HFFc6 (cell line): ENCODE data around the gene RNF2. TPM values are rescaled to one million over a fixed set of nuclear protein-coding genes. Genes with fewer than 3 reads are reported as not detected.

ENCODE experiments used
- DNase-seq: peaks from one replicate; pipeline ENCODE4 v3.0.0-alpha.2; 2018
- H3K27ac Mint-ChIP-seq: 2 replicates; pipeline ENCODE4 v1.8.0; 2020; ENCODE audit warnings: mild to moderate bottlenecking, mixed read lengths
- H3K27me3 Mint-ChIP-seq: 2 replicates; pipeline ENCODE4 v1.8.0; 2021; ENCODE audit warnings: mild to moderate bottlenecking, moderate library complexity, mixed read lengths; ENCODE audit not compliant: insufficient read depth
- H3K36me3 Mint-ChIP-seq: 2 replicates; pipeline ENCODE4 v1.8.0; 2021; ENCODE audit warnings: low read depth, mixed read lengths
- H3K4me1 Mint-ChIP-seq: 2 replicates; pipeline ENCODE4 v1.8.0; 2020; ENCODE audit warnings: low read depth, mixed read lengths
- H3K4me3 Mint-ChIP-seq: 2 replicates; pipeline ENCODE4 v1.8.0; 2020; ENCODE audit warnings: mild to moderate bottlenecking, moderate library complexity, mixed read lengths
- H3K9me3 Mint-ChIP-seq: 2 replicates; pipeline ENCODE4 v1.8.0; 2020; ENCODE audit warnings: mild to moderate bottlenecking, mixed read lengths
- CTCF ChIP-seq: fragments of 200-600 bp; sonication (generic); IDR thresholded peaks from 2 replicates; pipeline ENCODE4 v1.5.0; 2021; ENCODE audit warnings: antibody characterized with exemption, mild to moderate bottlenecking
- total RNA-seq, 6 experiments: library from RNA; stranded (reverse); fragmentation: NEBNext Ultra II Directional; extraction: Animal tissue kit (Norgen Biotek cat#: 25700); gene quantifications; 2 replicates in 1 of 6; 3 replicates in 5 of 6; pipeline ENCODE4 v1.2.3, GENCODE V29; 2021

RNF2 gene
- total RNA-seq, 6 experiments from 2014 or later = 19.0 to 24.7 (median 22.4) TPM

GRCh38 chr1:185087746-185088145, 42.4 kb downstream of the RNF2 start:
- H3K27me3 Mint-ChIP-seq = no peaks in the 10 kb centered on the region; the same call in 1 of the 2 replicates
- no peaks in the 10 kb centered on the region for H3K9me3 Mint-ChIP-seq
- no peak for TF ChIP-seq CTCF
- no peak overlapping the region for H3K4me3 Mint-ChIP-seq
- H3K4me1 Mint-ChIP-seq = no peaks in the 10 kb centered on the region
- DNase-seq = no peak
- peaks cover 21% of the 10 kb centered on the region for H3K36me3 Mint-ChIP-seq
- no peak overlapping the region for H3K27ac Mint-ChIP-seq

GRCh38 chr1:185091480-185091879, 46.1 kb downstream of the RNF2 start:
- TF ChIP-seq CTCF = no peak
- no peak overlapping the region for H3K27ac Mint-ChIP-seq
- H3K36me3 Mint-ChIP-seq = peaks cover 31% of the 10 kb centered on the region
- no peak for DNase-seq
- no peaks in the 10 kb centered on the region for H3K9me3 Mint-ChIP-seq
- H3K27me3 Mint-ChIP-seq = no peaks in the 10 kb centered on the region
- H3K4me1 Mint-ChIP-seq = no peaks in the 10 kb centered on the region
- H3K4me3 Mint-ChIP-seq = no peak overlapping the region

GRCh38 chr1:185094761-185095160, 49.4 kb downstream of the RNF2 start:
- no peak overlapping the region for H3K4me3 Mint-ChIP-seq
- H3K4me1 Mint-ChIP-seq = no peaks in the 10 kb centered on the region
- peaks cover 18% of the 10 kb centered on the region for H3K36me3 Mint-ChIP-seq
- H3K9me3 Mint-ChIP-seq = no peaks in the 10 kb centered on the region
- no peak overlapping the region for H3K27ac Mint-ChIP-seq
- TF ChIP-seq CTCF = no peak
- H3K27me3 Mint-ChIP-seq = no peaks in the 10 kb centered on the region
- no peak for DNase-seq

- TF ChIP-seq CTCF = no peak
- DNase-seq = no peak
- peaks cover 33% of the 10 kb centered on the region for H3K36me3 Mint-ChIP-seq
- H3K27ac Mint-ChIP-seq = no peak overlapping the region; the same call in 1 of the 2 replicates
- H3K27me3 Mint-ChIP-seq = no peaks in the 10 kb centered on the region
- H3K9me3 Mint-ChIP-seq = no peaks in the 10 kb centered on the region
- no peaks in the 10 kb centered on the region for H3K4me1 Mint-ChIP-seq
- H3K4me3 Mint-ChIP-seq = no peak overlapping the region
Observed at GRCh38 chr1:185096531-185096930, 51.2 kb downstream of the RNF2 start.

- no peaks in the 10 kb centered on the region for H3K4me1 Mint-ChIP-seq
- no peak for TF ChIP-seq CTCF
- no peak for DNase-seq
- H3K27me3 Mint-ChIP-seq = peaks cover 2% of the 10 kb centered on the region; the same call in 1 of the 2 replicates
- H3K36me3 Mint-ChIP-seq = peaks cover 52% of the 10 kb centered on the region
- H3K27ac Mint-ChIP-seq = no peak overlapping the region
- H3K4me3 Mint-ChIP-seq = no peak overlapping the region
- peaks cover 24% of the 10 kb centered on the region for H3K9me3 Mint-ChIP-seq
Observed at GRCh38 chr1:185104083-185104482, 58.7 kb downstream of the RNF2 start.

- Mint-ChIP-seq H3K4me3 (no peak overlapping the region), H3K9me3 (peaks cover 29% of the 10 kb centered on the region), H3K4me1 (no peaks in the 10 kb centered on the region), H3K27me3 (peaks cover 2% of the 10 kb centered on the region; the same call in 1 of the 2 replicates), H3K36me3 (peaks cover 56% of the 10 kb centered on the region), H3K27ac (no peak overlapping the region)
- no peak for DNase-seq
- no peak for TF ChIP-seq CTCF
Observed at GRCh38 chr1:185105121-185105520, 59.8 kb downstream of the RNF2 start.
